HEK293 (cell line): Measurements from ENCODE around the gene CDK5.

ENCODE experiments used
- BCL11A ChIP-seq: fragments of 450-650 bp; formaldehyde crosslinking; IDR thresholded peaks from 2 replicates; pipeline ENCODE4 v1.5.1; 2016; ENCODE audit warnings: low read depth, missing biosample characterization, missing genetic modification characterization
- HOXC10 ChIP-seq: sonication (generic); formaldehyde crosslinking; IDR thresholded peaks from 2 replicates; pipeline ENCODE4 v1.8.1; 2023; ENCODE audit warnings: mild to moderate bottlenecking, missing genetic modification reagents
- KLF7 ChIP-seq: fragments of 450-650 bp; formaldehyde crosslinking; IDR thresholded peaks from 2 replicates; pipeline ENCODE4 v1.5.1; 2016; ENCODE audit warnings: missing biosample characterization, missing genetic modification characterization, borderline replicate concordance
- OSR2 ChIP-seq: fragments of 450-650 bp; formaldehyde crosslinking; IDR thresholded peaks from 2 replicates; pipeline ENCODE4 v1.5.1; 2016; ENCODE audit warnings: missing biosample characterization, missing genetic modification characterization
- SP2 ChIP-seq: fragments of 450-650 bp; formaldehyde crosslinking; IDR thresholded peaks from 2 replicates; pipeline ENCODE4 v1.5.1; 2016; ENCODE audit warnings: missing biosample characterization, missing genetic modification characterization
- SP7 ChIP-seq: fragments of 450-650 bp; formaldehyde crosslinking; IDR thresholded peaks from 2 replicates; pipeline ENCODE4 v1.5.1; 2016; ENCODE audit warnings: missing biosample characterization, missing genetic modification characterization
- ZBTB17 ChIP-seq: fragments of 450-650 bp; formaldehyde crosslinking; IDR thresholded peaks from 2 replicates; pipeline ENCODE4 v1.5.1; 2016; ENCODE audit warnings: missing biosample characterization, missing genetic modification characterization
- ZFHX2 ChIP-seq: fragments of 450-650 bp; formaldehyde crosslinking; conservative IDR thresholded peaks from 2 replicates; pipeline ENCODE4 v1.5.1; 2016; ENCODE audit warnings: missing biosample characterization, missing genetic modification characterization
- ZFP69B ChIP-seq: fragments of 450-650 bp; formaldehyde crosslinking; IDR thresholded peaks from 2 replicates; pipeline ENCODE4 v1.5.1; 2016; ENCODE audit warnings: missing biosample characterization, missing genetic modification characterization
- ZNF2 ChIP-seq: fragments of 450-650 bp; formaldehyde crosslinking; IDR thresholded peaks from 2 replicates; pipeline ENCODE4 v1.5.1; 2016; ENCODE audit warnings: missing biosample characterization, missing genetic modification characterization
- ZNF354C ChIP-seq: fragments of 450-650 bp; formaldehyde crosslinking; IDR thresholded peaks from 2 replicates; pipeline ENCODE4 v1.5.1; 2016; ENCODE audit warnings: missing biosample characterization, missing genetic modification characterization, low read depth, borderline replicate concordance
- ZNF423 ChIP-seq: fragments of 450-650 bp; formaldehyde crosslinking; IDR thresholded peaks from 2 replicates; pipeline ENCODE4 v1.5.1; 2016; ENCODE audit warnings: missing biosample characterization, missing genetic modification characterization
- ZNF48 ChIP-seq: fragments of 450-650 bp; formaldehyde crosslinking; IDR thresholded peaks from 2 replicates; pipeline ENCODE4 v1.5.1; 2016; ENCODE audit warnings: missing biosample characterization, missing genetic modification characterization
- ZNF548 ChIP-seq: fragments of 450-650 bp; formaldehyde crosslinking; IDR thresholded peaks from 2 replicates; pipeline ENCODE4 v1.5.1; 2016; ENCODE audit warnings: missing biosample characterization, missing genetic modification characterization
- ZNF555 ChIP-seq: fragments of 450-650 bp; formaldehyde crosslinking; conservative IDR thresholded peaks from 2 replicates; pipeline ENCODE4 v1.5.1; 2017; ENCODE audit warnings: missing biosample characterization, mild to moderate bottlenecking, missing genetic modification characterization, inconsistent platforms
- ZNF560 ChIP-seq: fragments of 450-650 bp; formaldehyde crosslinking; IDR thresholded peaks from 2 replicates; pipeline ENCODE4 v1.5.1; 2017; ENCODE audit warnings: missing biosample characterization, missing genetic modification characterization, borderline replicate concordance
- ZNF600 ChIP-seq: fragments of 450-650 bp; formaldehyde crosslinking; IDR thresholded peaks from 2 replicates; pipeline ENCODE4 v1.5.1; 2016; ENCODE audit warnings: missing biosample characterization, missing genetic modification characterization
- ZNF610 ChIP-seq: fragments of 450-650 bp; formaldehyde crosslinking; IDR thresholded peaks from 2 replicates; pipeline ENCODE4 v1.5.1; 2016; ENCODE audit warnings: missing biosample characterization, missing genetic modification characterization, borderline replicate concordance
- ZNF623 ChIP-seq: fragments of 450-650 bp; formaldehyde crosslinking; IDR thresholded peaks from 2 replicates; pipeline ENCODE4 v1.5.1; 2016; ENCODE audit warnings: missing biosample characterization, missing genetic modification characterization
- ZNF843 ChIP-seq: fragments of 450-650 bp; formaldehyde crosslinking; IDR thresholded peaks from 2 replicates; pipeline ENCODE4 v1.5.1; 2016; ENCODE audit warnings: missing biosample characterization, missing genetic modification characterization
- TF ChIP-seq, protein P1 (sequence below): fragments of 450-650 bp; formaldehyde crosslinking; IDR thresholded peaks from 2 replicates; pipeline ENCODE4 v1.5.1; 2016; ENCODE audit warnings: missing biosample characterization, missing genetic modification characterization
- TF ChIP-seq, protein P2 (sequence below): fragments of 450-650 bp; formaldehyde crosslinking; IDR thresholded peaks from 2 replicates; pipeline ENCODE4 v1.5.1; 2017; ENCODE audit warnings: missing biosample characterization, missing genetic modification characterization
- TF ChIP-seq, protein P3 (sequence below): fragments of 450-650 bp; formaldehyde crosslinking; IDR thresholded peaks from 2 replicates; pipeline ENCODE4 v1.5.1; 2017; ENCODE audit warnings: missing biosample characterization, missing genetic modification characterization
- TF ChIP-seq, protein P4 (sequence below): fragments of 450-650 bp; formaldehyde crosslinking; IDR thresholded peaks from 2 replicates; pipeline ENCODE4 v1.5.1; 2016; ENCODE audit warnings: missing biosample characterization, missing genetic modification characterization
- TF ChIP-seq, protein P5 (sequence below): fragments of 450-650 bp; formaldehyde crosslinking; IDR thresholded peaks from 2 replicates; pipeline ENCODE4 v1.5.1; 2017; ENCODE audit warnings: missing biosample characterization, missing genetic modification characterization
- TF ChIP-seq, protein P6 (sequence below): fragments of 450-650 bp; formaldehyde crosslinking; IDR thresholded peaks from 2 replicates; pipeline ENCODE4 v1.5.1; 2016; ENCODE audit warnings: missing biosample characterization, missing genetic modification characterization
- TF ChIP-seq, protein P7 (sequence below): fragments of 450-650 bp; formaldehyde crosslinking; IDR thresholded peaks from 2 replicates; pipeline ENCODE4 v1.5.1; 2016; ENCODE audit warnings: missing biosample characterization, missing genetic modification characterization

Gene CDK5

DNA sequence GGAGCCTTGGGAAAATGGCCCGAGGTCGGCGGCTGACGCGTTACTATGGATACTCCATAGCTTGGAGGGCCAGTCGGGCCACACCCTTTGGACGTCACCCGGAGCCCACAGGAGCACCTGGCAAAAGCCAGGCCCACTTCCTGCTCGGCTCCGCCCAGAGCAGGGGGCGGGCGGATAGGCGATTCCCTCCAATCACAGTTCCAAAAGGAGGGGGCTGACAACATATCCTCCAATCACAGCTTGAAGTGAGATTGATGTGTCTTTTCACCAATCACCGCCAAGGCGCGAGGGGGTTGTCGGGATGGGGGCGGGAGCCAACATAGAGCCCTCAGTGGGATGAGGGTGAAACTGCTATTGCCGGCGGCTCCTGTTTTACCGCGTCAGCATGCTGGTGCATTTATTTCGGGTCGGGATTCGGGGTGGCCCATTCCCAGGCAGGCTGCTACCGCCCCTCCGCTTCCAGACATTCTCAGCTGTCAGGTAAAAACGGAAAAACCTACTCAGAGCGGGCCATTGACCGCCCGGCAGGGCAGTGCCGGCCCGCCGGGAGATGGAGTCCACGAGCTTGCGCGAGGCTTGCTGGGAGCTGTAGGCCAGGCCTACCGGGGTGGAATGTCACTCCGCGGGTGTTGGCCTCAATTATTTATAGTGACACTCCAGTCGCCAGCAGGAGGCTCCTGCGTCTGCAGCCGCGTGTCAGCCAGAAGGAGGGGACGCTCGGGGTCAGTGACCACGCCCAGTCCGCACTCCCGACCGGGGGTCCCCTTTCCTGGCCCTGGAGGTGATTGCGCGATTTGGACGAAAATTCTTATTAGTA, 29.4 kb downstream of the CDK5 start, which contains the start of gene ABCB8 (continued):
- TF ChIP-seq SP2 (tag by site-specific recombination), result peak; percentile 99
- TF ChIP-seq ZFHX2 (tag by site-specific recombination), result 0 out of 2 replicates have a peak, but pooled peaks have one; percentile 16
- TF ChIP-seq, protein P1, sequence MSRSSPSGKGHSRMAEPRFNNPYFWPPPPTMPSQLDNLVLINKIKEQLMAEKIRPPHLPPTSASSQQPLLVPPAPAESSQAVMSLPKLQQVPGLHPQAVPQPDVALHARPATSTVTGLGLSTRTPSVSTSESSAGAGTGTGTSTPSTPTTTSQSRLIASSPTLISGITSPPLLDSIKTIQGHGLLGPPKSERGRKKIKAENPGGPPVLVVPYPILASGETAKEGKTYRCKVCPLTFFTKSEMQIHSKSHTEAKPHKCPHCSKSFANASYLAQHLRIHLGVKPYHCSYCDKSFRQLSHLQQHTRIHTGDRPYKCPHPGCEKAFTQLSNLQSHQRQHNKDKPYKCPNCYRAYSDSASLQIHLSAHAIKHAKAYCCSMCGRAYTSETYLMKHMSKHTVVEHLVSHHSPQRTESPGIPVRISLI, result no peak
- no peak for TF ChIP-seq ZNF623 (tag by site-specific recombination)
- TF ChIP-seq, protein P2, sequence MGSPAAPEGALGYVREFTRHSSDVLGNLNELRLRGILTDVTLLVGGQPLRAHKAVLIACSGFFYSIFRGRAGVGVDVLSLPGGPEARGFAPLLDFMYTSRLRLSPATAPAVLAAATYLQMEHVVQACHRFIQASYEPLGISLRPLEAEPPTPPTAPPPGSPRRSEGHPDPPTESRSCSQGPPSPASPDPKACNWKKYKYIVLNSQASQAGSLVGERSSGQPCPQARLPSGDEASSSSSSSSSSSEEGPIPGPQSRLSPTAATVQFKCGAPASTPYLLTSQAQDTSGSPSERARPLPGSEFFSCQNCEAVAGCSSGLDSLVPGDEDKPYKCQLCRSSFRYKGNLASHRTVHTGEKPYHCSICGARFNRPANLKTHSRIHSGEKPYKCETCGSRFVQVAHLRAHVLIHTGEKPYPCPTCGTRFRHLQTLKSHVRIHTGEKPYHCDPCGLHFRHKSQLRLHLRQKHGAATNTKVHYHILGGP (tag by site-specific recombination), result no peak
- TF ChIP-seq ZNF555 (tag by site-specific recombination), result no peak
- no peak for TF ChIP-seq ZNF354C (tag by site-specific recombination)
- TF ChIP-seq SP7 (tag by site-specific recombination), result peak; percentile 78
- TF ChIP-seq ZFP69B, result no peak
- TF ChIP-seq OSR2, result peak; percentile 56; the same call in 1 of the 2 replicates
- peak; percentile 84; the same call in 1 of the 2 replicates for TF ChIP-seq KLF7 (tag by site-specific recombination)
- peak; percentile 70 for TF ChIP-seq ZBTB17 (tag by site-specific recombination)
- TF ChIP-seq ZNF610, result peak; percentile 38; the same call in 1 of the 2 replicates
- TF ChIP-seq, protein P3, sequence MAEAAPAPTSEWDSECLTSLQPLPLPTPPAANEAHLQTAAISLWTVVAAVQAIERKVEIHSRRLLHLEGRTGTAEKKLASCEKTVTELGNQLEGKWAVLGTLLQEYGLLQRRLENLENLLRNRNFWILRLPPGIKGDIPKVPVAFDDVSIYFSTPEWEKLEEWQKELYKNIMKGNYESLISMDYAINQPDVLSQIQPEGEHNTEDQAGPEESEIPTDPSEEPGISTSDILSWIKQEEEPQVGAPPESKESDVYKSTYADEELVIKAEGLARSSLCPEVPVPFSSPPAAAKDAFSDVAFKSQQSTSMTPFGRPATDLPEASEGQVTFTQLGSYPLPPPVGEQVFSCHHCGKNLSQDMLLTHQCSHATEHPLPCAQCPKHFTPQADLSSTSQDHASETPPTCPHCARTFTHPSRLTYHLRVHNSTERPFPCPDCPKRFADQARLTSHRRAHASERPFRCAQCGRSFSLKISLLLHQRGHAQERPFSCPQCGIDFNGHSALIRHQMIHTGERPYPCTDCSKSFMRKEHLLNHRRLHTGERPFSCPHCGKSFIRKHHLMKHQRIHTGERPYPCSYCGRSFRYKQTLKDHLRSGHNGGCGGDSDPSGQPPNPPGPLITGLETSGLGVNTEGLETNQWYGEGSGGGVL (tag by site-specific recombination), result no peak
- TF ChIP-seq ZNF843, result 0 out of 2 replicates have a peak, but pooled peaks have one; percentile 41
- TF ChIP-seq, protein P4, sequence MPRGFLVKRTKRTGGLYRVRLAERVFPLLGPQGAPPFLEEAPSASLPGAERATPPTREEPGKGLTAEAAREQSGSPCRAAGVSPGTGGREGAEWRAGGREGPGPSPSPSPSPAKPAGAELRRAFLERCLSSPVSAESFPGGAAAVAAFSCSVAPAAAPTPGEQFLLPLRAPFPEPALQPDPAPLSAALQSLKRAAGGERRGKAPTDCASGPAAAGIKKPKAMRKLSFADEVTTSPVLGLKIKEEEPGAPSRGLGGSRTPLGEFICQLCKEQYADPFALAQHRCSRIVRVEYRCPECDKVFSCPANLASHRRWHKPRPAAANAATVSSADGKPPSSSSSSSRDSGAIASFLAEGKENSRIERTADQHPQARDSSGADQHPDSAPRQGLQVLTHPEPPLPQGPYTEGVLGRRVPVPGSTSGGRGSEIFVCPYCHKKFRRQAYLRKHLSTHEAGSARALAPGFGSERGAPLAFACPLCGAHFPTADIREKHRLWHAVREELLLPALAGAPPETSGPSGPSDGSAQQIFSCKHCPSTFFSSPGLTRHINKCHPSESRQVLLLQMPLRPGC (tag by site-specific recombination), result no peak; the same call in 1 of the 2 replicates
- no peak for TF ChIP-seq ZNF48 (tag by site-specific recombination)
- 0 out of 2 replicates have a peak, but pooled peaks have one; percentile 33 for TF ChIP-seq ZNF2 (tag by site-specific recombination)
- peak; percentile 96; the same call in 1 of the 2 replicates for TF ChIP-seq HOXC10 (CRISPR knock-in tag)
- no peak for TF ChIP-seq ZNF560 (tag by site-specific recombination)
- TF ChIP-seq, protein P5, sequence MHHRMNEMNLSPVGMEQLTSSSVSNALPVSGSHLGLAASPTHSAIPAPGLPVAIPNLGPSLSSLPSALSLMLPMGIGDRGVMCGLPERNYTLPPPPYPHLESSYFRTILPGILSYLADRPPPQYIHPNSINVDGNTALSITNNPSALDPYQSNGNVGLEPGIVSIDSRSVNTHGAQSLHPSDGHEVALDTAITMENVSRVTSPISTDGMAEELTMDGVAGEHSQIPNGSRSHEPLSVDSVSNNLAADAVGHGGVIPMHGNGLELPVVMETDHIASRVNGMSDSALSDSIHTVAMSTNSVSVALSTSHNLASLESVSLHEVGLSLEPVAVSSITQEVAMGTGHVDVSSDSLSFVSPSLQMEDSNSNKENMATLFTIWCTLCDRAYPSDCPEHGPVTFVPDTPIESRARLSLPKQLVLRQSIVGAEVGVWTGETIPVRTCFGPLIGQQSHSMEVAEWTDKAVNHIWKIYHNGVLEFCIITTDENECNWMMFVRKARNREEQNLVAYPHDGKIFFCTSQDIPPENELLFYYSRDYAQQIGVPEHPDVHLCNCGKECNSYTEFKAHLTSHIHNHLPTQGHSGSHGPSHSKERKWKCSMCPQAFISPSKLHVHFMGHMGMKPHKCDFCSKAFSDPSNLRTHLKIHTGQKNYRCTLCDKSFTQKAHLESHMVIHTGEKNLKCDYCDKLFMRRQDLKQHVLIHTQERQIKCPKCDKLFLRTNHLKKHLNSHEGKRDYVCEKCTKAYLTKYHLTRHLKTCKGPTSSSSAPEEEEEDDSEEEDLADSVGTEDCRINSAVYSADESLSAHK (tag by site-specific recombination), result peak; percentile 72; the same call in 1 of the 2 replicates
- TF ChIP-seq ZNF423 (tag by site-specific recombination), result peak; percentile 64; the same call in 1 of the 2 replicates
- TF ChIP-seq, protein P6, sequence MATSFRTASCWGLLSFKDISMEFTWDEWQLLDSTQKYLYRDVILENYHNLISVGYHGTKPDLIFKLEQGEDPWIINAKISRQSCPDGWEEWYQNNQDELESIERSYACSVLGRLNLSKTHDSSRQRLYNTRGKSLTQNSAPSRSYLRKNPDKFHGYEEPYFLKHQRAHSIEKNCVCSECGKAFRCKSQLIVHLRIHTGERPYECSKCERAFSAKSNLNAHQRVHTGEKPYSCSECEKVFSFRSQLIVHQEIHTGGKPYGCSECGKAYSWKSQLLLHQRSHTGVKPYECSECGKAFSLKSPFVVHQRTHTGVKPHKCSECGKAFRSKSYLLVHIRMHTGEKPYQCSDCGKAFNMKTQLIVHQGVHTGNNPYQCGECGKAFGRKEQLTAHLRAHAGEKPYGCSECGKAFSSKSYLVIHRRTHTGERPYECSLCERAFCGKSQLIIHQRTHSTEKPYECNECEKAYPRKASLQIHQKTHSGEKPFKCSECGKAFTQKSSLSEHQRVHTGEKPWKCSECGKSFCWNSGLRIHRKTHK, result no peak
- TF ChIP-seq, protein P7, sequence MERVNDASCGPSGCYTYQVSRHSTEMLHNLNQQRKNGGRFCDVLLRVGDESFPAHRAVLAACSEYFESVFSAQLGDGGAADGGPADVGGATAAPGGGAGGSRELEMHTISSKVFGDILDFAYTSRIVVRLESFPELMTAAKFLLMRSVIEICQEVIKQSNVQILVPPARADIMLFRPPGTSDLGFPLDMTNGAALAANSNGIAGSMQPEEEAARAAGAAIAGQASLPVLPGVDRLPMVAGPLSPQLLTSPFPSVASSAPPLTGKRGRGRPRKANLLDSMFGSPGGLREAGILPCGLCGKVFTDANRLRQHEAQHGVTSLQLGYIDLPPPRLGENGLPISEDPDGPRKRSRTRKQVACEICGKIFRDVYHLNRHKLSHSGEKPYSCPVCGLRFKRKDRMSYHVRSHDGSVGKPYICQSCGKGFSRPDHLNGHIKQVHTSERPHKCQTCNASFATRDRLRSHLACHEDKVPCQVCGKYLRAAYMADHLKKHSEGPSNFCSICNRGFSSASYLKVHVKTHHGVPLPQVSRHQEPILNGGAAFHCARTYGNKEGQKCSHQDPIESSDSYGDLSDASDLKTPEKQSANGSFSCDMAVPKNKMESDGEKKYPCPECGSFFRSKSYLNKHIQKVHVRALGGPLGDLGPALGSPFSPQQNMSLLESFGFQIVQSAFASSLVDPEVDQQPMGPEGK (tag by site-specific recombination), result peak; percentile 65
- TF ChIP-seq BCL11A, result peak; percentile 58; the same call in 1 of the 2 replicates
- TF ChIP-seq ZNF600 (tag by site-specific recombination), result peak; percentile 57
- no peak for TF ChIP-seq ZNF548 (tag by site-specific recombination)
